Right cardiac atrium (tissue), 5 donors: ENCODE data around the gene ZFYVE28. TPM values are rescaled to one million over a fixed set of nuclear protein-coding genes. Genes with fewer than 3 reads are reported as not detected.

Experiments used
- ATAC-seq, 2 donors: fragments of 200-7000 bp; cut with Tn5 transposase; one replicate each; pipeline versions ENCODE4 v1.8.0 to v1.9.1; 2020; ENCODE audit warnings: moderate library complexity in 2 of 2, mild to moderate bottlenecking in 1 of 2
- DNase-seq, 3 donors: peaks; one replicate each; pipeline ENCODE4 v3.0.0-alpha.2; 2020
- H3K27ac ChIP-seq: one replicate; pipeline ENCODE4 v1.5.1; 2013; ENCODE audit warnings: mild to moderate bottlenecking, low read length, control low read depth, moderate library complexity
- H3K27me3 ChIP-seq: one replicate; pipeline ENCODE4 v1.6.1; 2013; ENCODE audit not compliant: control insufficient read depth, insufficient read depth
- H3K4me1 ChIP-seq: one replicate; pipeline ENCODE4 v1.6.1; 2013; ENCODE audit warnings: low read length; ENCODE audit not compliant: control insufficient read depth, insufficient read depth
- H3K4me3 ChIP-seq: one replicate; pipeline ENCODE4 v1.5.1; 2013; ENCODE audit warnings: low read length, control low read depth
- H3K9me3 ChIP-seq: one replicate; pipeline ENCODE4 v1.6.1; 2013; ENCODE audit warnings: low read length; ENCODE audit not compliant: control insufficient read depth
- WGBS: extraction: QIAGEN DNeasy Blood & Tissue Kit; methylation state at CpG from one replicate; pipeline ENCODE4 v1.1.7; 2013; 5-methylcytosine and 5-hydroxymethylcytosine counted together
- intact Hi-C, 4 donors: fragments of 100-400 bp; cut with DNase I; formaldehyde crosslinking; loops; one replicate each; pipeline versions ENCODE4 v1.11.0 to v1.14.0; 2022 to 2023
- polyA plus RNA-seq: library from polyadenylated mRNA; stranded (reverse); fragments of 200-250 nt; gene quantifications from one replicate; pipeline ENCODE4 v1.2.3, GENCODE V29; 2013
- total RNA-seq, 4 donors: library from RNA; stranded (reverse); fragmentation: NEBNext Ultra II Directional; extraction: Animal tissue kit (Norgen Biotek cat#: 25700); gene quantifications; one replicate each; pipeline ENCODE4 v1.2.1, GENCODE V29; 2021
- donor health status: healthy with polysubstance abuse.
- donor health status: DM: no; HTN: yes; CAD: no.
- donor health status: DM: no; HTN: no; CAD: no.
- donor health status: DM: no; HTN: yes; CAD: no; lungs with severe emphysema.
- donor health status: DM: yes; HTN: yes; CAD: no.

The ZFYVE28 gene
- total and polyA plus RNA-seq, 5 donors = 3.5 to 5.9 (median 5.1) TPM

DNA sequence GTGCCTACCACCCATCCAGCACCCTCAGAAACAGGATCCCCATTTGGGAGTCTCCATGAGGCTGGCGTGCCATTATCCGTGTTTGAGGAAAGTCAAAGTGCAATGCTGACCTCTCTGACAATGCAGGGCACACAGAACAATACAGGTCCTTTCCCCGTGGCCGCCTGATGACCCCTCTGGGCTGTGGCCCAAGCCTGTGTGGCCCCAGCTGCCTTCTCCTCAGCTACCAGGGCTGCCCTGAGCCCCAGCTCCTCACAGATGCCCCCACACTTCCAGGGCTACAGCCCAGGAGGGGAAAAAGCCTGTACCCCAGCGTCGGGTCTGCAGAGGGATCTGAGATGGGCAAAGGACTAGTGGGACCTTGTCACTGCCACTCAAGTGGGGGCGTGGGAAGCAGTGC, 15.5 kb downstream of the ZFYVE28 start:
- Histone ChIP-seq H3K27ac (no peak overlapping the region), H3K4me3 (no peak overlapping the region), H3K4me1 (peaks cover 2% of the 10 kb centered on the region), H3K9me3 (no peaks in the 10 kb centered on the region), H3K27me3 (no peaks in the 10 kb centered on the region)
- ATAC-seq (peak; percentile 20 to 55), DNase-seq (peak in 1 of 3 donors; percentile 30)
- WGBS = 66% methylated on average over 7 of the region's 7 CpGs
- intact Hi-C loops = loop anchor here in 1 of 4 donors (5.0 kb wide), 1 partner anchor 141 kb away; the partner anchor contains the start of gene MXD4

- ATAC-seq = peak; percentile 85 to 86
- Histone ChIP-seq H3K4me3 (peak overlapping the region; percentile 11), H3K9me3 (no peaks in the 10 kb centered on the region), H3K27me3 (no peaks in the 10 kb centered on the region), H3K4me1 (peaks cover 2% of the 10 kb centered on the region), H3K27ac (no peak overlapping the region)
- peak; percentile 58 to 86 (median 80) for DNase-seq
- intact Hi-C loops = loop anchor here in 1 of 4 donors (5.0 kb wide), 1 partner anchor 140 kb away; the partner anchor contains the start of gene MXD4
- 3% methylated on average over 27 of the region's 27 CpGs for WGBS
Measured at GRCh38 chr4:2402048-2402842, 16.2 kb downstream of the ZFYVE28 start.

DNA sequence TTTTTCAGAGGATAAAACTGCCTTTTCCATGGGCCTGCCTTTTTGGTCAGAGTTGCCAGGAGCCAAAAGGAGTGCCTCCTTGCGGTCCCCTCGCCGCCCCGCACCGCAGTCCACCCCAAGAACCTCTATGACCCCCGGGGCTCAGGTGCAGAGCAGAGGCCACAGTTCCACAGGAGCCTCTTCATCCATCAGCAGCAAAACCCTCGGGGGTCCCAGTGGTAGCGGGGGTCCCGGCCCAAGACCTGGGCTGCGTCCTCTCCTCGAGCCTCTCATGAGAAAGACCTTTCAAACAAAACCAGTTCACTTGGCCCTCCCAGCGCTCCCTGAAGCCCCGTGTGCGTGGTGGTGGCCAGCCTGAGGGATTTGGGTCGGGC, 16.8 kb downstream of the ZFYVE28 start:
- no peaks in the 10 kb centered on the region for H3K9me3 ChIP-seq
- H3K4me3 ChIP-seq = no peak overlapping the region
- no peak for ATAC-seq
- H3K27me3 ChIP-seq = no peaks in the 10 kb centered on the region
- H3K4me1 ChIP-seq = peaks cover 2% of the 10 kb centered on the region
- no peak for DNase-seq
- 40% methylated on average over 15 of the region's 15 CpGs for WGBS
- intact Hi-C loops = loop anchor here in 1 of 4 donors (5.0 kb wide), 1 partner anchor 139 kb away; the partner anchor contains the start of gene MXD4
- H3K27ac ChIP-seq = no peak overlapping the region

DNA sequence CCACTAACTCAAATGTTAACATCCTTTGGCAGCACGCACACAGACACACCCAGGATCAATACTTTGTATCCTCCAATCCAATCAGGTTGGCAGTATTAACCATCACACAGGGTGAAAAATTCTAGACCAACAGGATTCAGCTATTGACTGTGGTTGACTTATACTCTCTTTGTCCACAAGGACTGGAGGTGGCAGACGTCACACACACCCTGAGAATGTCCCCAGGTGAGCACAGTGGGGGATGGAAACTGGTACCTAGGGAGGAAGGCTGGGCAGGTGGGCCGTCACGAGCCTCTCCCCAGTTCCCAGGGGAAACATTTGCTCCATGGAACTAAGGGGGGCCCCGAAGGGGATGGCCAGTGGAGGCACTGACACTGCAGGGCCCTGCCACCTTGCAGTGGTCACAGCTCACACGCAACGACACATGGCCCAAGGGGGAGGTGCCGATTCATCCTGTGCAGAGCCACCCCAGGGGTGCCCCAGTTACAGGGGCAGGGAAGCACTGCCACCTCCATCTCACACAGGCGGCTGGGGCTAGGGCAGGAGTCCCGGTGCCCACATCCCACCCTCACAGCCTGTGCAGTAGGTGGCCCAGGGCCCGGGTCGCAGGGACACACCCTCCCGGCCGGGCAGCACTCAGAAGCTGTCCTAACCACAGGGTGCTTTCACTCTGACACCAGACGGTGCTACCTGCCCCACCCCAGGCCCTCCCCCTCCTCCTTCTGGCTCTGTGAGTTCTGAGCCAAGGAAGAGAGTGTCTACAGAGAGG, 17.4 kb downstream of the ZFYVE28 start:
- H3K27ac ChIP-seq = no peak overlapping the region
- intact Hi-C loops = loop anchor here in 1 of 4 donors (5.0 kb wide), 1 partner anchor 139 kb away; the partner anchor contains the start of gene MXD4
- no peaks in the 10 kb centered on the region for H3K27me3 ChIP-seq
- DNase-seq (no peak), ATAC-seq (no peak)
- 79% methylated on average over 15 of the region's 15 CpGs for WGBS
- H3K4me1 ChIP-seq = peaks cover 2% of the 10 kb centered on the region
- H3K9me3 ChIP-seq = no peaks in the 10 kb centered on the region
- no peak overlapping the region for H3K4me3 ChIP-seq

- no peak for DNase-seq
- no peak overlapping the region for H3K4me3 ChIP-seq
- H3K27me3 ChIP-seq = no peaks in the 10 kb centered on the region
- no peaks in the 10 kb centered on the region for H3K9me3 ChIP-seq
- WGBS = 81% methylated on average over 28 of the region's 28 CpGs
- intact Hi-C loops = loop anchor here in 1 of 4 donors (5.0 kb wide), 1 partner anchor 137 kb away; the partner anchor contains the start of gene MXD4
- H3K27ac ChIP-seq = no peak overlapping the region
- no peak for ATAC-seq
- H3K4me1 ChIP-seq = peaks cover 2% of the 10 kb centered on the region
Measured at GRCh38 chr4:2399631-2400190, 18.7 kb downstream of the ZFYVE28 start.

DNA sequence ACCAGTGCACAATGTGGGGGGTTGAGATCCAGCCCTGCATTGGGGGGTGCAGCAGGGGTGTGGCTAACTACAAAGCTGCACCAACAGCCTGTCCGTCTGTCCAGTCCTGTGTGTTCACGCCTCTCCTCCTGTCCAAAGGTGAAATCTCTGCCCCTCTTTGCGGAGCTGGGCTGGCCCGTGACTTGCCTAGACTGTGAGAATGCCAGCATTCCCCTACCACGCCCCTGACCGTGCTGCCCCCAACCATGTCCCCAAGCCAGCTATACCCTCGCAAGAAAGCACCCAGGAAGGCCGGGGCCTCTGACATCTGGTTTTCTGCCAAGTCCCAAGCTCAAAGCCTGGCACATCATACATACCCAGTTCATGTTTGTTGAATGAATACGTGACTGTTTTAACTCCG, 19.2 kb downstream of the ZFYVE28 start:
- DNase-seq (no peak), ATAC-seq (no peak)
- Histone ChIP-seq H3K27ac (no peak overlapping the region), H3K4me3 (no peak overlapping the region), H3K27me3 (no peaks in the 10 kb centered on the region), H3K4me1 (peaks cover 2% of the 10 kb centered on the region), H3K9me3 (no peaks in the 10 kb centered on the region)
- intact Hi-C loops = no loop called here
- 90% methylated on average over 10 of the region's 10 CpGs for WGBS

GRCh38 chr4:2397596-2398379, 20.7 kb downstream of the ZFYVE28 start:
- Histone ChIP-seq H3K4me1 (peaks cover 2% of the 10 kb centered on the region), H3K9me3 (no peaks in the 10 kb centered on the region), H3K27ac (no peak overlapping the region), H3K27me3 (no peaks in the 10 kb centered on the region), H3K4me3 (no peak overlapping the region)
- ATAC-seq (no peak), DNase-seq (no peak)
- WGBS = 78% methylated on average over 20 of the region's 20 CpGs
- intact Hi-C loops = no loop called here

- intact Hi-C loops = no loop called here
- no peak for DNase-seq
- H3K27ac ChIP-seq = no peak overlapping the region
- ATAC-seq = no peak
- no peaks in the 10 kb centered on the region for H3K9me3 ChIP-seq
- no peaks in the 10 kb centered on the region for H3K27me3 ChIP-seq
- H3K4me3 ChIP-seq = no peak overlapping the region
- WGBS = 79% methylated on average over 21 of the region's 21 CpGs
- H3K4me1 ChIP-seq = no peaks in the 10 kb centered on the region
Measured at GRCh38 chr4:2396781-2397368, 21.6 kb downstream of the ZFYVE28 start.

- intact Hi-C loops = no loop called here
- Histone ChIP-seq H3K27ac (no peak overlapping the region), H3K27me3 (no peaks in the 10 kb centered on the region), H3K9me3 (no peaks in the 10 kb centered on the region), H3K4me1 (no peaks in the 10 kb centered on the region), H3K4me3 (no peak overlapping the region)
- WGBS = 84% methylated on average over 9 of the region's 9 CpGs
- ATAC-seq (no peak), DNase-seq (no peak)
Measured at GRCh38 chr4:2395584-2395983, 22.9 kb downstream of the ZFYVE28 start.

DNA sequence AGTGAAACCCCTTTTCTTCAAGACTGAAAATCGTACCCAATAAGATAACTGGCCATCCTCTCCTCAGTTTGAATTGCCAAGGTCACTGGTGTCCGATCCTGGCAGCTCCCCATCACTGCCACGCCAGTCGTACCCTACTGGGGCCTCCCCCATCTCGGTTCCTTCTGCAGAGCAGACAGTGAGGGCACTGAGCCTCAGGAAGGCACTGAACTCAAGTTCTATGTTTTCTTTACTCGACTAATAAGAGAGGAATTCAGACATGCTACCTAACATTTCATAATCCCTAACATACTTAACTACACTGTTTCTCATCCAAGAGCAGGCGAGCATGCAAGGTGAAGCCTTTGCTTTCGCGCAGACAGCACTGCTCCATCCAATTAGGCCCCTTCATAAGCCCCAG, 23.4 kb downstream of the ZFYVE28 start:
- no peak overlapping the region for H3K27ac ChIP-seq
- H3K4me1 ChIP-seq = no peaks in the 10 kb centered on the region
- 88% methylated on average over 9 of the region's 9 CpGs for WGBS
- ATAC-seq (no peak), DNase-seq (peak in 1 of 3 donors; percentile 23)
- H3K27me3 ChIP-seq = no peaks in the 10 kb centered on the region
- intact Hi-C loops = no loop called here
- no peaks in the 10 kb centered on the region for H3K9me3 ChIP-seq
- H3K4me3 ChIP-seq = no peak overlapping the region
